RWPE1 (cell line): ENCODE measurements around the gene ELF1.

Source experiments
- CTCF ChIA-PET: fragments of 350-600 bp; sonication (Branson Sonifier 250); formaldehyde crosslinking; extraction: SDS; loops from one replicate; lab custom pipeline; 2021; lab: Yijun Ruan, JAX
- POLR2A ChIA-PET: fragments of 400-600 bp; formaldehyde crosslinking; extraction: SDS; loops from one replicate; lab custom pipeline; 2020; ENCODE audit warnings: antibody characterized with exemption; ENCODE audit not compliant: low non-redundant PET; lab: Yijun Ruan, JAX
- DNase-seq: peaks from one replicate; pipeline ENCODE4 v3.0.0; 2012; ENCODE audit warnings: low spot score
- H3K27ac ChIP-seq: fragments of 450-650 bp; 2 replicates; pipeline ENCODE4 v1.5.1; 2017
- TF ChIP-seq, protein P1 (sequence below): fragments of 450-650 bp; conservative IDR thresholded peaks from 2 replicates; pipeline ENCODE4 v1.5.1; 2017; ENCODE audit warnings: low read depth, mild to moderate bottlenecking

Gene ELF1

DNA sequence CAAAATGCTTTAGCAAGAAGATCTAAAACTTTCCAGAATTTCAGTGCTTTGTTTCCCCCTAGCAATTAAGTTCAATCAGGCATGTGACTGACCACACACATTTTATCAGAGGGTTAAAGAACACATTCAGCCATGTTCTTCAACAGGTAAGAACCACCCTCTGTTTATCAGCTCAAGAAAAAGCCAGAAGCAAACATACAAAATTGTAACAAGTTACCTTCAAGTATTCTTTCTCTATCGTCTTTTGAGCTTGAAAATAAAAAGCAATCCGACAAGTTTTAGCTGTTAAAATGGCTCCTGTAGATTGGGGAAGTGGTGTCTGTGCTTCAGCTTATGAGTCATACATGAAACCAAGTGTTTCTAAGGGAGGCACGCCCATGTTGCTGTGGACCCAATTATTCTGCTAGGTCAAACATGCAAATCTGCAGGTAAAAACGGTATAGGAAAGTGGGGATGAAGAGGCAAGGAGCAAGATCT is at the start of gene ELF1:
TSS of gene ELF1 (minus strand) at position 306 of the 477 bp plus-strand sequence. CDS start 37,262 bp downstream, outside the sequence.
- TF ChIP-seq, protein P1, sequence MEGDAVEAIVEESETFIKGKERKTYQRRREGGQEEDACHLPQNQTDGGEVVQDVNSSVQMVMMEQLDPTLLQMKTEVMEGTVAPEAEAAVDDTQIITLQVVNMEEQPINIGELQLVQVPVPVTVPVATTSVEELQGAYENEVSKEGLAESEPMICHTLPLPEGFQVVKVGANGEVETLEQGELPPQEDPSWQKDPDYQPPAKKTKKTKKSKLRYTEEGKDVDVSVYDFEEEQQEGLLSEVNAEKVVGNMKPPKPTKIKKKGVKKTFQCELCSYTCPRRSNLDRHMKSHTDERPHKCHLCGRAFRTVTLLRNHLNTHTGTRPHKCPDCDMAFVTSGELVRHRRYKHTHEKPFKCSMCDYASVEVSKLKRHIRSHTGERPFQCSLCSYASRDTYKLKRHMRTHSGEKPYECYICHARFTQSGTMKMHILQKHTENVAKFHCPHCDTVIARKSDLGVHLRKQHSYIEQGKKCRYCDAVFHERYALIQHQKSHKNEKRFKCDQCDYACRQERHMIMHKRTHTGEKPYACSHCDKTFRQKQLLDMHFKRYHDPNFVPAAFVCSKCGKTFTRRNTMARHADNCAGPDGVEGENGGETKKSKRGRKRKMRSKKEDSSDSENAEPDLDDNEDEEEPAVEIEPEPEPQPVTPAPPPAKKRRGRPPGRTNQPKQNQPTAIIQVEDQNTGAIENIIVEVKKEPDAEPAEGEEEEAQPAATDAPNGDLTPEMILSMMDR: no peak
- H3K27ac ChIP-seq: no peak within 1 kb of the TSS
- CTCF ChIA-PET: interaction anchor here (0.7 kb wide), 1 partner anchor 31 kb away, joined by 3 read pairs; no protein-coding TSS in a partner anchor
- peak; percentile 78 for DNase-seq
- POLR2A ChIA-PET: no interaction called here

DNA sequence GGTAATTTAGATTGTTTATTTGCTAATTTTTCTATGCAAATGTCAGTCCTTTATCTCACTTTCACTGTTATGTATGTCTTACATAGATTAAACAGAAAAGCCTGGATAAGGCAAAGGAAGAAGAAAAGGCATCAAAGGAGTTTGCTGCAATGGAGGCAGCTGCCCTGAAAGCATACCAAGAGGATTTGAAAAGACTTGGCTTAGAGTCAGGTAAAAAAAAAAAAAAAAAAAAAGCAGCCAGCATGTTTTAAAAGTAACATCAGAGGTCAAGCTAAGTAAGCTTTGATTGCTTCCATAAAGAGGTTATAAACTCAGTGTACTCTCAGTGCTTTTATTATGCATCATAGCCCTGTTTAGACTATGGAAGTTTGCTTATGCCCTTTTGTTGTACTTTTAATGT is 46.0 kb upstream of the ELF1 start:
- ChIA-PET POLR2A (no interaction called here), CTCF (no interaction called here)
- no peak overlapping the region for H3K27ac ChIP-seq
- TF ChIP-seq, protein P1: no peak
- no peak for DNase-seq

DNA sequence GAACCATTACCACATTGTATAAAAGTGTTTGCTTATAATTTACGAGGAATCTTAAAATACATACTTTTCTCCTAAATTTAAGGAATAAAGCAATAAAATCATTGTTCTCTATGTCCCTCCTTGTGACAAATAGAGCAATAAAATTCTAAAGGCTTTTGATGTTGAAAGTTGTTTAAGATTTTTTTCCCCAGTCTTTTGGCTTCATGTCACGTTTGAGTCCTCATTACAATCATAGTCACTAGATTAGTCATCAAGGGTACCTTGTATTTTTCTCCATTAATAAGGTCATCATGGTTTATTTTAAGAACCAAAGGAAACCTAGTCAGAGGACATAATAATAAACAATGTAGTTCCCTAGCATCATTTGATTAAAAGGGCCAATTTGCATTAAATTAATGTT is 45.4 kb upstream of the ELF1 start:
- no peak for DNase-seq
- H3K27ac ChIP-seq: no peak overlapping the region
- TF ChIP-seq, protein P1: no peak
- POLR2A ChIA-PET: no interaction called here
- CTCF ChIA-PET: no interaction called here

DNA sequence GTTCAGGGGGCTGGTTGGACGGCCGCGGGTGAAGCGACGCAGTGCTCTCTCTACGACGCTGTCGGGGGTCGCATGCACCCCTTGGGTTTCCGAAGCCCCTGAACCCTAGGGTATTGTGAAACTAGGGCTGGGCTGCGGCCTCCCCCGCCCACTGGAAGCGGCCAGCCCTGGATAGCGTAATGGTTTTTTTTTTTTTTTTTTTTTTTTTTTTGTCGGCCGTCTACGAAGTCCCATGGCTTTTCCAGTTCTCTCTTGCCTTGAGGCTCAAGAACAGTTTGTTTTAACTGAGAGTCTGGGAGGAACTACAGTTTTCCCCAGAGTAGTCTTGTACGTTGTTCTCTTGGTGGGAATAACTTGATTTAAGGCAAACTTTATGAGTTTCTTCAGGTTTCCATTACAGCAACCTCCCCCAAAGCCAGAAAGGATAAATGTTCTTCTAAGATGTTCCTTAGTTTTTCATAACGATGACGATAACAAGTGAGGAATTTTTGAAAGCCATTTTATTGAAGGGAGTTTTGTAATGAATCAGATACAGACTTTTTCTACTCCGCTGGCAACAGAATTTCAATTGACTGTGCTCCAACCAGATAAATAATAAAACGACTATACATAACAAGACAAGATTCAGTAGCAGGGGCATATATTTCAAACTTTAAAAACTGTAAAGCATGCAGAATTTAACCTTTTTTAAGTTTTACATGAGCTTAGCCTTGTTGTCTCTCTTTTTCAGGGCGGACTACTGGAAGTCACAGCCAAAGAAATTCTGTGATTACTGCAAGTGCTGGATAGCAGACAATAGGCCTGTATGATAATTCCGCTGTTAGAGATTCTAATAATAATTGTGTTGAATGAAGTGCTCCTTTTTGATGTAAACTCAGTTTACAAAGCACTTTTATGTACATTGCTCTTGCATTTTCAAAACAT is 43.1 kb upstream of the ELF1 start:
- peak; percentile 69 for DNase-seq
- ChIA-PET CTCF (no interaction called here), POLR2A (no interaction called here)
- H3K27ac ChIP-seq: peak overlapping the region; percentile 98
- TF ChIP-seq, protein P1: no peak

GRCh38 chr13:41061075-41061913 is 42.2 kb upstream of the ELF1 start, which contains the start of gene WBP4:
Gene WBP4 (plus strand): TSS chr13:41061509. CDS start chr13:41061674, 165 bp downstream.
- POLR2A ChIA-PET: interaction anchor here (1.0 to 1.2 kb wide), 2 partner anchors 68 to 272 kb away, joined by 3 to 7 read pairs; partner anchors contain the start of gene SLC25A15
- peak within 1 kb of the TSS; percentile 98 for H3K27ac ChIP-seq
- CTCF ChIA-PET: interaction anchor here (0.6 to 0.8 kb wide), 5 partner anchors 32 to 124 kb away, joined by 3 to 8 read pairs (median 5); no protein-coding TSS in a partner anchor
- TF ChIP-seq, protein P1: no peak
- DNase-seq: peak; percentile 92
